PC-3 (cell line): ENCODE results near the gene MDGA2. TPM values are rescaled to one million over a fixed set of nuclear protein-coding genes. Genes with fewer than 3 reads are reported as not detected.
"Not testable (repeated sequence)": the region's sequence is repeated elsewhere in the genome, so short reads cannot be mapped to it uniquely, and the experiment has no call there.

Experiments used
- ATAC-seq: fragments of 200-7000 bp; cut with Tn5 transposase; 2 replicates; pipeline ENCODE4 v1.9.1; 2020; ENCODE audit warnings: mild to moderate bottlenecking, moderate library complexity
- BruUV-seq: library from RNA; stranded (reverse); fragments of 400-500 nt; replicated peaks from 2 replicates; lab custom pipeline; 2021; lab: Mats Ljungman, UMichigan
- CTCF ChIA-PET: fragments of 300-600 bp; sonication (Branson Sonifier 250); formaldehyde crosslinking; loops from one replicate; lab custom pipeline; 2022; ENCODE audit warnings: antibody characterized with exemption; lab: Charles Lee
- POLR2A ChIA-PET: fragments of 300-600 bp; sonication (Branson Sonifier 250); formaldehyde crosslinking; loops from one replicate; lab custom pipeline; 2022; ENCODE audit warnings: antibody characterized with exemption; ENCODE audit not compliant: unreplicated experiment; lab: Charles Lee
- DNase-seq: peaks from one replicate; pipeline ENCODE4 v3.0.0-alpha.2; 2015
- H2AFZ ChIP-seq: fragments of 300-600 bp; sonication (generic); 2 replicates; pipeline ENCODE4 v1.6.0; 2016; ENCODE audit warnings: antibody characterized with exemption, low read length
- H3F3A ChIP-seq: fragments of 300-600 bp; sonication (generic); one replicate; pipeline ENCODE4 v1.6.0; 2017; ENCODE audit warnings: antibody characterized with exemption, low read length, control low read depth, mild to moderate bottlenecking; ENCODE audit not compliant: unreplicated experiment
- H3K27ac ChIP-seq: fragments of 300-600 bp; sonication (generic); 2 replicates; pipeline ENCODE4 v1.5.1; 2016; ENCODE audit warnings: mild to moderate bottlenecking, low read length
- H3K27me3 ChIP-seq: fragments of 300-600 bp; sonication (generic); 2 replicates; pipeline ENCODE4 v1.6.1; 2016; ENCODE audit warnings: low read length, mixed read lengths
- H3K36me3 ChIP-seq: fragments of 300-600 bp; sonication (generic); 2 replicates; pipeline ENCODE4 v1.6.1; 2016; ENCODE audit warnings: low read depth, mixed run types, low read length, mixed read lengths
- H3K4me1 ChIP-seq: fragments of 300-600 bp; sonication (generic); 2 replicates; pipeline ENCODE4 v1.5.1; 2016; ENCODE audit warnings: low read length; ENCODE audit not compliant: insufficient read depth
- H3K4me2 ChIP-seq: fragments of 300-600 bp; sonication (generic); 2 replicates; pipeline ENCODE4 v1.6.0; 2016; ENCODE audit warnings: low read length
- H3K4me3 ChIP-seq: fragments of 300-600 bp; sonication (generic); 2 replicates; pipeline ENCODE4 v1.5.1; 2016; ENCODE audit warnings: mild to moderate bottlenecking, low read length, mixed read lengths
- H3K79me2 ChIP-seq: fragments of 300-600 bp; sonication (generic); 2 replicates; pipeline ENCODE4 v1.6.1; 2017; ENCODE audit warnings: low read length, mixed read lengths
- H3K9ac ChIP-seq: fragments of 300-600 bp; sonication (generic); 2 replicates; pipeline ENCODE4 v1.6.0; 2016; ENCODE audit warnings: mild to moderate bottlenecking, low read length
- H3K9me2 ChIP-seq: fragments of 300-600 bp; sonication (generic); replicated peaks from 2 replicates; pipeline ENCODE4 v1.6.1; 2016; ENCODE audit warnings: mixed run types, low read length, mixed read lengths
- H3K9me3 ChIP-seq: fragments of 300-600 bp; sonication (generic); 2 replicates; pipeline ENCODE4 v1.6.1; 2016; ENCODE audit warnings: low read length, mixed read lengths
- H4K20me1 ChIP-seq: fragments of 300-600 bp; sonication (generic); 2 replicates; pipeline ENCODE4 v1.6.1; 2016; ENCODE audit warnings: low read length, mixed read lengths
- CTCF ChIP-seq: fragments of 300-600 bp; sonication (generic); conservative IDR thresholded peaks from 2 replicates; pipeline ENCODE4 v1.5.1; 2017; ENCODE audit warnings: antibody characterized with exemption, low read depth, mild to moderate bottlenecking, low read length
- EZH2 ChIP-seq: fragments of 300-600 bp; sonication (generic); IDR thresholded peaks from one replicate; pipeline ENCODE4 v1.6.1; 2017; ENCODE audit warnings: antibody characterized with exemption, mild to moderate bottlenecking, low read length; ENCODE audit not compliant: unreplicated experiment
- EZH2phosphoT487 ChIP-seq: fragments of 300-600 bp; sonication (generic); IDR thresholded peaks from 2 replicates; pipeline ENCODE4 v1.6.1; 2018; ENCODE audit warnings: mild to moderate bottlenecking, antibody characterized with exemption, low read length, borderline replicate concordance
- intact Hi-C: fragments of 100-400 bp; cut with micrococcal nuclease; formaldehyde crosslinking; loops from 2 replicates; pipeline ENCODE4 v1.9.0; 2023
- total RNA-seq: library from RNA; depleted of rRNA; stranded (reverse); fragments of >200 nt; gene quantifications from 2 replicates; pipeline ENCODE4 v1.2.3, GENCODE V29; 2014

The MDGA2 gene
- total RNA-seq, 1 experiment from 2014 or later = 0.04 TPM

GRCh38 chr14:47257013-47257412, 418.4 kb downstream of the MDGA2 start:
- H3K4me1 ChIP-seq = no peaks in the 10 kb centered on the region
- no peaks in the 10 kb centered on the region for H3F3A ChIP-seq
- POLR2A ChIA-PET = no interaction called here
- H3K9me3 ChIP-seq = peaks cover 3% of the 10 kb centered on the region; the same call in 1 of the 2 replicates
- intact Hi-C loops = no loop called here
- H2AFZ ChIP-seq = no peak overlapping the region
- TF ChIP-seq EZH2 (no peak), CTCF (no peak), EZH2phosphoT487 (no peak)
- no peak for DNase-seq
- no peak overlapping the region for H3K27ac ChIP-seq
- no peak overlapping the region for H3K9ac ChIP-seq
- H3K4me3 ChIP-seq = no peak overlapping the region
- H4K20me1 ChIP-seq = no peaks in the 10 kb centered on the region
- CTCF ChIA-PET = no interaction called here
- H3K9me2 ChIP-seq = no peaks in the 10 kb centered on the region
- no peaks in the 10 kb centered on the region for H3K79me2 ChIP-seq
- H3K4me2 ChIP-seq = no peak overlapping the region
- BruUV-seq = no TSS peak
- no peak for ATAC-seq
- no peaks in the 10 kb centered on the region for H3K27me3 ChIP-seq
- no peaks in the 10 kb centered on the region for H3K36me3 ChIP-seq

GRCh38 chr14:47252802-47253201, 422.6 kb downstream of the MDGA2 start:
- intact Hi-C loops = no loop called here
- no peaks in the 10 kb centered on the region for H3K9me2 ChIP-seq
- no peak for DNase-seq
- no peaks in the 10 kb centered on the region for H3K4me1 ChIP-seq
- no peak overlapping the region for H3K4me2 ChIP-seq
- H2AFZ ChIP-seq = no peak overlapping the region
- no peaks in the 10 kb centered on the region for H3K79me2 ChIP-seq
- BruUV-seq = no TSS peak
- TF ChIP-seq EZH2phosphoT487 (no peak), CTCF (no peak), EZH2 (no peak)
- ChIA-PET POLR2A (no interaction called here), CTCF (no interaction called here)
- no peaks in the 10 kb centered on the region for H3K27me3 ChIP-seq
- no peak overlapping the region for H3K27ac ChIP-seq
- no peak overlapping the region for H3K9ac ChIP-seq
- H3K4me3 ChIP-seq = no peak overlapping the region
- no peak for ATAC-seq
- H3K36me3 ChIP-seq = no peaks in the 10 kb centered on the region
- no peaks in the 10 kb centered on the region for H4K20me1 ChIP-seq
- no peaks in the 10 kb centered on the region for H3F3A ChIP-seq
- peaks cover 3% of the 10 kb centered on the region; the same call in 1 of the 2 replicates for H3K9me3 ChIP-seq

GRCh38 chr14:47246367-47246766, 429.0 kb downstream of the MDGA2 start:
- TF ChIP-seq EZH2phosphoT487 = no peak
- no peak for TF ChIP-seq CTCF
- TF ChIP-seq EZH2 = no peak
- ChIA-PET CTCF (no interaction called here), POLR2A (no interaction called here)
- no TSS peak for BruUV-seq
- no peaks in the 10 kb centered on the region for H3F3A ChIP-seq
- ATAC-seq = peak; percentile 56
- H3K4me3 ChIP-seq = no peak overlapping the region
- H3K79me2 ChIP-seq = no peaks in the 10 kb centered on the region
- no peak overlapping the region for H3K9ac ChIP-seq
- peak; percentile 28 for DNase-seq
- intact Hi-C loops = no loop called here
- no peak overlapping the region for H3K27ac ChIP-seq
- H3K9me3 ChIP-seq = no peaks in the 10 kb centered on the region
- H3K27me3 ChIP-seq = no peaks in the 10 kb centered on the region
- no peaks in the 10 kb centered on the region for H3K9me2 ChIP-seq
- no peaks in the 10 kb centered on the region for H4K20me1 ChIP-seq
- H3K36me3 ChIP-seq = no peaks in the 10 kb centered on the region
- H3K4me2 ChIP-seq = no peak overlapping the region
- no peak overlapping the region for H2AFZ ChIP-seq
- H3K4me1 ChIP-seq = no peaks in the 10 kb centered on the region

GRCh38 chr14:47242579-47242978, 432.8 kb downstream of the MDGA2 start:
- DNase-seq, POLR2A ChIA-PET, H2AFZ ChIP-seq, H3K27ac ChIP-seq, H3K9me3 ChIP-seq, H3K9ac ChIP-seq, H3K4me2 ChIP-seq, H3K9me2 ChIP-seq, H3K27me3 ChIP-seq, H3K4me1 ChIP-seq, H3K4me3 ChIP-seq, H3F3A ChIP-seq, H3K36me3 ChIP-seq, BruUV-seq, H3K79me2 ChIP-seq, H4K20me1 ChIP-seq, ATAC-seq, intact Hi-C loops, CTCF ChIA-PET: not testable (repeated sequence)
